Peyer's patch (tissue), 4 donors: ENCODE data around the gene UMODL1.

Source experiments
- CTCF ChIP-seq, 6 experiments: fragments of 450-650 bp in 4 of 6; fragments of 200-600 bp in 2 of 6; sonication (generic) in 1 of 6; IDR thresholded peaks; one replicate each; pipeline ENCODE4 v1.5.1; 2017 to 2019; ENCODE audit warnings: antibody characterized with exemption in 6 of 6, mild to moderate bottlenecking in 3 of 6, moderate library complexity in 1 of 6
- POLR2A ChIP-seq, 2 donors: fragments of 450-650 bp; IDR thresholded peaks; one replicate each; pipeline ENCODE4 v1.5.1; 2017; ENCODE audit warnings: antibody characterized with exemption in 2 of 2, mild to moderate bottlenecking in 2 of 2, moderate library complexity in 2 of 2

- TF ChIP-seq POLR2A (IDR thresholded peaks at IDR 0.05) (no peak), CTCF (IDR thresholded peaks at IDR 0.05) (no peak)
Measured at GRCh38 chr21:42109873-42110525, 38.9 kb downstream of the UMODL1 start.
